SU-DHL-6 (cell line): ENCODE data around the gene SOAT2.
"Not testable (repeated sequence)": the region's sequence is repeated elsewhere in the genome, so short reads cannot be mapped to it uniquely, and the experiment has no call there.

Experiments
- EZH2phosphoT487 ChIP-seq: fragments of 200-600 bp; sonication (generic), shearing (Covaris generic); conservative IDR thresholded peaks from 2 replicates; pipeline ENCODE4 v1.6.1; 2018; ENCODE audit warnings: mild to moderate bottlenecking, antibody characterized with exemption, low read length, moderate library complexity, mixed read lengths
- TF ChIP-seq, protein P1 (sequence below): fragments of 200-600 bp; sonication (generic); IDR thresholded peaks from one replicate; pipeline ENCODE4 v1.5.1; 2017; ENCODE audit warnings: antibody characterized with exemption, mild to moderate bottlenecking, low read length, moderate library complexity; ENCODE audit not compliant: insufficient read depth, poor library complexity, severe bottlenecking

DNA sequence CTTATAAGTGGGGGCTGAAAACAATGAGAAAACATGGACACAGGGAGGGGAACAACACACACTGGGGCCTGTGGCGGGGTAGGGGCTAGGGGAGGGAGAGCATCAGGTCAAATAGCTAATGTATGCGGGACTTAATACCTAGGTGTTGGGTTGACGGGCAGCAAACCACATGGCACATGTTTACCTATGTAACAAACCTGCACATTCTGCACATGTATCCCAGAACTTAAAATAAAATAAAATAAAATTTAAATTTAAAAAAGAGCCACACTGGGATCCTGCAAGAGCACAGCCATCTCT lies 7.7 kb upstream of the SOAT2 start:
- TF ChIP-seq, protein P1, sequence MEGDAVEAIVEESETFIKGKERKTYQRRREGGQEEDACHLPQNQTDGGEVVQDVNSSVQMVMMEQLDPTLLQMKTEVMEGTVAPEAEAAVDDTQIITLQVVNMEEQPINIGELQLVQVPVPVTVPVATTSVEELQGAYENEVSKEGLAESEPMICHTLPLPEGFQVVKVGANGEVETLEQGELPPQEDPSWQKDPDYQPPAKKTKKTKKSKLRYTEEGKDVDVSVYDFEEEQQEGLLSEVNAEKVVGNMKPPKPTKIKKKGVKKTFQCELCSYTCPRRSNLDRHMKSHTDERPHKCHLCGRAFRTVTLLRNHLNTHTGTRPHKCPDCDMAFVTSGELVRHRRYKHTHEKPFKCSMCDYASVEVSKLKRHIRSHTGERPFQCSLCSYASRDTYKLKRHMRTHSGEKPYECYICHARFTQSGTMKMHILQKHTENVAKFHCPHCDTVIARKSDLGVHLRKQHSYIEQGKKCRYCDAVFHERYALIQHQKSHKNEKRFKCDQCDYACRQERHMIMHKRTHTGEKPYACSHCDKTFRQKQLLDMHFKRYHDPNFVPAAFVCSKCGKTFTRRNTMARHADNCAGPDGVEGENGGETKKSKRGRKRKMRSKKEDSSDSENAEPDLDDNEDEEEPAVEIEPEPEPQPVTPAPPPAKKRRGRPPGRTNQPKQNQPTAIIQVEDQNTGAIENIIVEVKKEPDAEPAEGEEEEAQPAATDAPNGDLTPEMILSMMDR = not testable (repeated sequence)
- TF ChIP-seq EZH2phosphoT487 = not testable (repeated sequence)
